IMR-90 (cell line): ENCODE measurements around the gene PIGM. TPM values are rescaled to one million over a fixed set of nuclear protein-coding genes. Genes with fewer than 3 reads are reported as not detected.

Experiments used
- ATAC-seq: fragments of 200-7000 bp; cut with Tn5 transposase; 2 replicates; pipeline ENCODE4 v1.9.1; 2020; ENCODE audit warnings: low read depth, mild to moderate bottlenecking, moderate library complexity
- BruUV-seq: library from RNA; stranded (reverse); fragments of 400-500 nt; replicated peaks from 2 replicates; lab custom pipeline; 2021; lab: Mats Ljungman, UMichigan
- CTCF ChIA-PET: fragments of 300-600 bp; formaldehyde crosslinking; extraction: SDS; loops from one replicate; lab custom pipeline; 2021; ENCODE audit warnings: antibody characterized with exemption; lab: Yijun Ruan, JAX
- POLR2A ChIA-PET: fragments of 300-600 bp; sonication (Branson Sonifier 250); formaldehyde crosslinking; loops from one replicate; lab custom pipeline; 2022; ENCODE audit warnings: antibody characterized with exemption; ENCODE audit not compliant: unreplicated experiment; lab: Charles Lee
- DNase-seq: peaks from one replicate; pipeline ENCODE4 v3.0.0; 2013
- H2AFZ ChIP-seq: replicated peaks from 2 replicates; pipeline ENCODE3; 2013; ENCODE audit warnings: low read length, mild to moderate bottlenecking; ENCODE audit not compliant: poor library complexity
- H2AK5ac ChIP-seq: 2 replicates; pipeline ENCODE4 v1.6.1; 2013; ENCODE audit warnings: low read depth, low read length, inconsistent platforms
- H2AK9ac ChIP-seq: replicated peaks from 2 replicates; pipeline ENCODE3; 2013; ENCODE audit warnings: mild to moderate bottlenecking, low read depth, low read length, moderate library complexity; ENCODE audit not compliant: poor library complexity
- H2BK120ac ChIP-seq: 2 replicates; pipeline ENCODE4 v1.6.1; 2013; ENCODE audit warnings: low read depth, low read length, inconsistent platforms
- H2BK15ac ChIP-seq: 3 replicates; pipeline ENCODE4 v1.6.1; 2013; ENCODE audit warnings: low read depth, low read length, inconsistent platforms
- H2BK20ac ChIP-seq: 2 replicates; pipeline ENCODE4 v1.6.1; 2013; ENCODE audit warnings: low read depth, mild to moderate bottlenecking, inconsistent platforms, low read length, moderate library complexity
- H2BK5ac ChIP-seq: 2 replicates; pipeline ENCODE4 v1.6.1; 2013; ENCODE audit warnings: mild to moderate bottlenecking, low read depth, low read length, inconsistent platforms; ENCODE audit not compliant: poor library complexity, severe bottlenecking
- H3K14ac ChIP-seq: replicated peaks from 2 replicates; pipeline ENCODE4 v1.6.1; 2013; ENCODE audit warnings: low read depth, low read length, inconsistent platforms
- H3K18ac ChIP-seq: 2 replicates; pipeline ENCODE4 v1.6.1; 2013; ENCODE audit warnings: low read depth, low read length, control low read depth
- H3K23ac ChIP-seq: 2 replicates; pipeline ENCODE4 v1.6.1; 2013; ENCODE audit warnings: low read depth, low read length, inconsistent platforms
- H3K27ac ChIP-seq: 2 replicates; pipeline ENCODE4 v1.5.1; 2013; ENCODE audit warnings: mild to moderate bottlenecking, control low read depth, low read length; ENCODE audit not compliant: insufficient read depth
- H3K27me3 ChIP-seq: 2 replicates; pipeline ENCODE4 v1.6.1; 2013; ENCODE audit warnings: low read length; ENCODE audit not compliant: control insufficient read depth, insufficient read depth
- H3K36me3 ChIP-seq: 2 replicates; pipeline ENCODE4 v1.6.1; 2013; ENCODE audit warnings: low read length, mixed read lengths; ENCODE audit not compliant: control insufficient read depth, insufficient read depth
- H3K4ac ChIP-seq: 2 replicates; pipeline ENCODE4 v1.6.1; 2013; ENCODE audit warnings: low read depth, low read length, inconsistent platforms
- H3K4me1 ChIP-seq: 2 replicates; pipeline ENCODE4 v1.6.1; 2013; ENCODE audit warnings: low read length, mixed read lengths; ENCODE audit not compliant: control insufficient read depth, insufficient read depth
- H3K4me2 ChIP-seq: 2 replicates; pipeline ENCODE4 v1.6.1; 2013; ENCODE audit warnings: low read depth, mild to moderate bottlenecking, control low read depth, low read length, moderate library complexity
- H3K4me3 ChIP-seq: 2 replicates; pipeline ENCODE4 v1.5.1; 2013; ENCODE audit warnings: low read depth, mild to moderate bottlenecking, control low read depth, low read length, moderate library complexity; ENCODE audit not compliant: insufficient read depth
- H3K56ac ChIP-seq: 2 replicates; pipeline ENCODE4 v1.6.1; 2013; ENCODE audit warnings: low read length, inconsistent platforms; ENCODE audit not compliant: insufficient read depth; ENCODE audit errors: extremely low read depth
- H3K79me1 ChIP-seq, 2 experiments: 2 replicates each; pipeline ENCODE4 v1.6.1; 2013; ENCODE audit warnings: low read length in 2 of 2, inconsistent platforms in 1 of 2, low read depth in 1 of 2
- H3K9ac ChIP-seq: 2 replicates; pipeline ENCODE4 v1.6.1; 2013; ENCODE audit warnings: low read depth, low read length, control low read depth
- H3K9me1 ChIP-seq: 2 replicates; pipeline ENCODE4 v1.6.1; 2013; ENCODE audit warnings: low read length, inconsistent platforms; ENCODE audit not compliant: insufficient read depth
- H3K9me3 ChIP-seq: 2 replicates; pipeline ENCODE4 v1.6.1; 2013; ENCODE audit warnings: low read length; ENCODE audit not compliant: control insufficient read depth, insufficient read depth
- H4K20me1 ChIP-seq: 2 replicates; pipeline ENCODE4 v1.6.1; 2013; ENCODE audit warnings: low read length, inconsistent platforms; ENCODE audit not compliant: insufficient read depth
- H4K5ac ChIP-seq: 2 replicates; pipeline ENCODE4 v1.6.1; 2013; ENCODE audit warnings: mild to moderate bottlenecking, low read depth, low read length, control low read depth
- H4K8ac ChIP-seq, 2 experiments: 2 replicates each; pipeline ENCODE4 v1.6.1; 2013; ENCODE audit warnings: low read depth in 2 of 2, low read length in 2 of 2, control low read depth in 1 of 2, inconsistent platforms in 1 of 2
- H4K91ac ChIP-seq: 2 replicates; pipeline ENCODE4 v1.6.1; 2013; ENCODE audit warnings: low read depth, low read length, inconsistent platforms; ENCODE audit not compliant: insufficient read depth
- MAFK ChIP-seq: IDR thresholded peaks from 2 replicates; pipeline ENCODE4 v1.6.1; 2012; ENCODE audit warnings: low read depth, low read length, improper control_type of control experiment
- POLR2A ChIP-seq: IDR thresholded peaks from 2 replicates; pipeline ENCODE4 v1.6.1; 2012; ENCODE audit warnings: mild to moderate bottlenecking, low read depth, low read length
- WGBS, 2 experiments: methylation state at CpG; one replicate each; pipeline versions ENCODE4 v1.1.5 to v1.1.7; 2013; ENCODE audit warnings: missing lambda C conversion rate in 2 of 2; ENCODE audit not compliant: insufficient read length in 1 of 2; ENCODE audit errors: extremely low coverage in 2 of 2; 5-methylcytosine and 5-hydroxymethylcytosine counted together
- dilution Hi-C: fragments of 300-500 bp; cut with HindIII; formaldehyde crosslinking; loops from one replicate; pipeline ENCODE4 v1.14.3; 2018; ENCODE audit warnings: low sequenced_read_pairs; ENCODE audit not compliant: unreplicated experiment
- in situ Hi-C: fragments of 300-500 bp; cut with MboI; formaldehyde crosslinking; loops from 3 replicates; pipeline ENCODE4 v1.14.3; 2019; ENCODE audit warnings: low sequenced_read_pairs, inconsistent platforms, mixed read lengths
- intact Hi-C: fragments of 100-400 bp; cut with micrococcal nuclease; formaldehyde crosslinking; loops from 2 replicates; pipeline ENCODE4 v1.10.0; 2022
- polyA plus RNA-seq, 3 experiments: library from polyadenylated mRNA; depleted of rRNA; stranded (reverse); fragments of >200 nt; gene quantifications; 2 replicates each; pipeline ENCODE4 v1.2.3, GENCODE V29; 2012; ENCODE audit warnings: low replicate concordance in 1 of 3
- total RNA-seq: library from RNA; depleted of rRNA; stranded (reverse); fragments of >200 nt; gene quantifications from 2 replicates; pipeline ENCODE4 v1.2.3, GENCODE V29; 2012

The PIGM gene
- total and polyA plus RNA-seq, 2 of the 4 experiments (the other 2 are of a cell fraction), result 2.9 TPM

GRCh38 chr1:160074865-160075264, 43.1 kb upstream of the PIGM start:
- TF ChIP-seq MAFK (no peak), POLR2A (no peak)
- Histone ChIP-seq H2BK15ac (no peak overlapping the region), H3K4me2 (no peak overlapping the region), H3K36me3 (no peaks in the 10 kb centered on the region), H2AK9ac (no peak overlapping the region), H3K9me3 (no peaks in the 10 kb centered on the region; the same call in 1 of the 2 replicates), H4K5ac (no peak overlapping the region), H3K4ac (no peak overlapping the region), H3K27me3 (peaks cover 48% of the 10 kb centered on the region), H2BK5ac (no peak overlapping the region), H3K9me1 (no peaks in the 10 kb centered on the region), H3K79me1 (no peaks in the 10 kb centered on the region), H3K18ac (no peak overlapping the region), H2AK5ac (no peak overlapping the region), H3K4me1 (no peaks in the 10 kb centered on the region), H3K9ac (no peak overlapping the region), H3K14ac (no peak overlapping the region), H4K91ac (no peak overlapping the region), H3K56ac (no peak overlapping the region), H2AFZ (no peak overlapping the region), H3K4me3 (no peak overlapping the region), H3K27ac (no peak overlapping the region), H4K8ac (no peak overlapping the region), H2BK20ac (no peak overlapping the region), H2BK120ac (no peak overlapping the region), H4K20me1 (no peaks in the 10 kb centered on the region), H3K23ac (no peak overlapping the region)
- 40% methylated on average over 2 of the region's 4 CpGs; no CpG with 5 or more reads in 1 of the 2 experiments for WGBS, 2 experiments
- in situ Hi-C loops (no loop called here), intact Hi-C loops (no loop called here), dilution Hi-C loops (no loop called here)
- CTCF ChIA-PET, result interaction anchor here (2.0 kb wide), 1 partner anchor 11 kb away, joined by 7 read pairs; no protein-coding TSS in a partner anchor
- POLR2A ChIA-PET, result no interaction called here
- ATAC-seq (no peak), DNase-seq (no peak)
- BruUV-seq, result no TSS peak
